SU-DHL-6 (cell line): ENCODE measurements around the gene AHRR.

Experiments
- H2AFZ ChIP-seq: fragments of 200-600 bp; sonication (generic); 2 replicates; pipeline ENCODE4 v1.6.1; 2014; ENCODE audit warnings: low read depth, mild to moderate bottlenecking, moderate library complexity, mixed read lengths, antibody characterized with exemption, low read length; ENCODE audit not compliant: severe bottlenecking
- H3F3A ChIP-seq: fragments of 200-600 bp; shearing (Covaris generic); 2 replicates; pipeline ENCODE4 v1.6.0; 2016; ENCODE audit warnings: antibody characterized with exemption, mild to moderate bottlenecking; ENCODE audit not compliant: insufficient read depth
- H3K27ac ChIP-seq: fragments of 200-600 bp; sonication (generic); 2 replicates; pipeline ENCODE4 v1.5.1; 2016; ENCODE audit warnings: low read depth, mild to moderate bottlenecking, low read length, moderate library complexity, mixed read lengths
- H3K27me3 ChIP-seq: fragments of 200-600 bp; sonication (generic), shearing (Covaris generic); 2 replicates; pipeline ENCODE4 v1.6.0; 2014; ENCODE audit warnings: mild to moderate bottlenecking, low read length
- H3K36me3 ChIP-seq: fragments of 200-600 bp; sonication (generic); 2 replicates; pipeline ENCODE4 v1.6.1; 2014; ENCODE audit warnings: mild to moderate bottlenecking, low read length, mixed read lengths
- H3K4me2 ChIP-seq: fragments of 300-600, 200-600 bp; shearing (Covaris generic), sonication (generic); 2 replicates; pipeline ENCODE4 v1.6.0; 2014; ENCODE audit warnings: low read length, low read depth, mild to moderate bottlenecking; ENCODE audit not compliant: poor library complexity, severe bottlenecking
- H3K4me3 ChIP-seq: fragments of 200-600 bp; sonication (generic); 2 replicates; pipeline ENCODE4 v1.5.1; 2014; ENCODE audit warnings: antibody characterized with exemption, low read length, mild to moderate bottlenecking, mixed read lengths; ENCODE audit not compliant: insufficient read depth, poor library complexity, severe bottlenecking
- H3K79me2 ChIP-seq: fragments of 200-600 bp; sonication (generic); 2 replicates; pipeline ENCODE4 v1.6.1; 2014; ENCODE audit warnings: mild to moderate bottlenecking, low read length, moderate library complexity; ENCODE audit not compliant: insufficient read depth
- H3K9ac ChIP-seq: fragments of 200-600 bp; sonication (generic); 2 replicates; pipeline ENCODE4 v1.7.0; 2014; ENCODE audit warnings: mild to moderate bottlenecking, low read length
- H3K9me2 ChIP-seq: fragments of 200-600 bp; sonication (generic); replicated peaks from 2 replicates; pipeline ENCODE4 v1.6.1; 2014; ENCODE audit warnings: low read length; ENCODE audit not compliant: insufficient read depth
- H3K9me3 ChIP-seq: fragments of 200-600 bp; sonication (generic); 2 replicates; pipeline ENCODE4 v1.6.1; 2014; ENCODE audit warnings: low read length, mixed read lengths; ENCODE audit not compliant: insufficient read depth
- H4K20me1 ChIP-seq: fragments of 200-600 bp; sonication (generic); 2 replicates; pipeline ENCODE4 v1.6.1; 2014; ENCODE audit warnings: low read depth, mild to moderate bottlenecking, antibody characterized with exemption, low read length, moderate library complexity, mixed read lengths
- CTCF ChIP-seq: fragments of 200-600 bp; sonication (generic); IDR thresholded peaks from one replicate; pipeline ENCODE4 v1.5.1; 2017; ENCODE audit warnings: antibody characterized with exemption, mild to moderate bottlenecking, low read length, moderate library complexity; ENCODE audit not compliant: insufficient read depth, poor library complexity, severe bottlenecking
- EZH2phosphoT487 ChIP-seq: fragments of 200-600 bp; sonication (generic), shearing (Covaris generic); conservative IDR thresholded peaks from 2 replicates; pipeline ENCODE4 v1.6.1; 2018; ENCODE audit warnings: mild to moderate bottlenecking, antibody characterized with exemption, low read length, moderate library complexity, mixed read lengths

The AHRR gene

GRCh38 chr5:403995-404394 is 82.5 kb downstream of the AHRR start:
- H3K36me3 ChIP-seq: no peaks in the 10 kb centered on the region
- no peaks in the 10 kb centered on the region for H3K27me3 ChIP-seq
- no peaks in the 10 kb centered on the region for H3K79me2 ChIP-seq
- no peak overlapping the region for H3K9ac ChIP-seq
- H3K9me2 ChIP-seq: no peaks in the 10 kb centered on the region
- H3F3A ChIP-seq: peaks cover 20% of the 10 kb centered on the region
- no peaks in the 10 kb centered on the region for H3K9me3 ChIP-seq
- no peak overlapping the region for H3K27ac ChIP-seq
- TF ChIP-seq EZH2phosphoT487 (no peak), CTCF (no peak)
- no peak overlapping the region for H2AFZ ChIP-seq
- no peaks in the 10 kb centered on the region for H4K20me1 ChIP-seq
- no peak overlapping the region for H3K4me3 ChIP-seq
- H3K4me2 ChIP-seq: no peak overlapping the region

GRCh38 chr5:404666-405241 is 83.2 kb downstream of the AHRR start:
- TF ChIP-seq CTCF: no peak
- no peak for TF ChIP-seq EZH2phosphoT487
- Histone ChIP-seq H3F3A (peaks cover 16% of the 10 kb centered on the region), H3K27ac (no peak overlapping the region), H3K9me3 (no peaks in the 10 kb centered on the region), H2AFZ (no peak overlapping the region), H3K9me2 (no peaks in the 10 kb centered on the region), H3K9ac (no peak overlapping the region), H3K79me2 (no peaks in the 10 kb centered on the region), H3K4me2 (no peak overlapping the region), H4K20me1 (no peaks in the 10 kb centered on the region), H3K4me3 (no peak overlapping the region), H3K27me3 (no peaks in the 10 kb centered on the region), H3K36me3 (no peaks in the 10 kb centered on the region)

GRCh38 chr5:405421-405820 is 83.9 kb downstream of the AHRR start:
- no peak overlapping the region for H3K4me3 ChIP-seq
- H3K9me2 ChIP-seq: no peaks in the 10 kb centered on the region
- H3K4me2 ChIP-seq: no peak overlapping the region
- H3K9me3 ChIP-seq: no peaks in the 10 kb centered on the region
- H3K27ac ChIP-seq: no peak overlapping the region
- no peaks in the 10 kb centered on the region for H3K79me2 ChIP-seq
- H3K9ac ChIP-seq: no peak overlapping the region
- no peak overlapping the region for H2AFZ ChIP-seq
- peaks cover 12% of the 10 kb centered on the region for H3F3A ChIP-seq
- TF ChIP-seq EZH2phosphoT487 (no peak), CTCF (no peak)
- H4K20me1 ChIP-seq: no peaks in the 10 kb centered on the region
- H3K36me3 ChIP-seq: no peaks in the 10 kb centered on the region
- H3K27me3 ChIP-seq: no peaks in the 10 kb centered on the region
